Activated CD4-positive, alpha-beta T cell treated with anti-CD3 and anti-CD28 coated beads, Interleukin-2, amount 50 U/mL, for 48 hours (primary cell): Measurements from ENCODE around the gene QRICH1.

Experiments
- DNase-seq, 2 experiments: peaks; one replicate each; pipeline ENCODE4 v3.0.0-alpha.2; 2020

The QRICH1 gene

DNA sequence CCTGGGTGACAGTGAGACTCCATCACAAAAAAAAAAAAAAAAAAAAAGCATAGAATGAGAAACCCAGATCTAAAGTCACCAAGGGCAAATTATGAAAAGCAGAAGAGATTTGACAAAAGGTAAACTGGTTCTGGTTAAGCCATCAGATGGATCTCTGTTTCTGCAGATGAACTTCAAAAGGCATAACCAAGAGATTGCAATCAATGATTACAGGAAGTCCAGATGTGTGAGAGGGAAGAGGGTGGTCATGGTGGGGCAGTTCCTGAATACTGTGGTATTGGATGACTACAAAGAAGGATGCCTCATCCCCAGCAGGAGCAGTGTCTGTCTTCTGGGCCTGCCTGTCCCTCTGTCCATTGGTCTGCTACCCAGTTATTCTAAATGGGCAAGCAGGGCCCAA lies 100.0 kb downstream of the QRICH1 start:
- no peak for DNase-seq

DNA sequence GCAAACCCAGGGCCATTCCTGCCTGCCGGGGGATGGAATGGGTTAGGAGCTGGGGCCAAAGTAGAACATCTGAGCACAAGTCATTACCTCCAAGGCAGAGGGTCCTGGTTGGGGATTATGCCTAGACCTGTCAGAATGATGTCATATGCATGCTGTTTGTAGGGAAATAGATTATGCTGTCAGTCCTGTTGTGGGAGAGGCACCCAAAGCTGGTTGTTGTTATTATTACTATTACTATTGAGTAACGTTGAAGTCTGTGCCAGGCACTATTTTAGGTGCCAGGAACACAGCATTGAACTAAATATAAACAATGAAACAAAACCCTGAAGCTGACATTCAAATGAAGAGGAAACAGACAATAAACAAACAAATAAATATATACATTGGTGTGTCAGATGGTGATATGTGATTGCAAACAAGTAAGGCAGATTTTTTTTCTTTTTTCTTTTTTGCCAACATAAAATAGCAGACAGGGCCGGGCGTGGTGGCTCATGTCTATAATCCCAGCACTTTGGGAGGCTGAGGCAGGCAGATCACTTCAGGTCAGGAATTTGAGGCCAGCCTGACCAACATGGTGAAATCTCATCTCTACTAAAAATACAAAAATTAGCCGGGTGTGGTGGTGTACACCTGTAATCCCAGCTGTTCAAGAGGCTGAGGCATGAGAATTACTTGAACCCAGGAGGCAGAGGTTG lies 101.9 kb downstream of the QRICH1 start:
- no peak for DNase-seq

DNA sequence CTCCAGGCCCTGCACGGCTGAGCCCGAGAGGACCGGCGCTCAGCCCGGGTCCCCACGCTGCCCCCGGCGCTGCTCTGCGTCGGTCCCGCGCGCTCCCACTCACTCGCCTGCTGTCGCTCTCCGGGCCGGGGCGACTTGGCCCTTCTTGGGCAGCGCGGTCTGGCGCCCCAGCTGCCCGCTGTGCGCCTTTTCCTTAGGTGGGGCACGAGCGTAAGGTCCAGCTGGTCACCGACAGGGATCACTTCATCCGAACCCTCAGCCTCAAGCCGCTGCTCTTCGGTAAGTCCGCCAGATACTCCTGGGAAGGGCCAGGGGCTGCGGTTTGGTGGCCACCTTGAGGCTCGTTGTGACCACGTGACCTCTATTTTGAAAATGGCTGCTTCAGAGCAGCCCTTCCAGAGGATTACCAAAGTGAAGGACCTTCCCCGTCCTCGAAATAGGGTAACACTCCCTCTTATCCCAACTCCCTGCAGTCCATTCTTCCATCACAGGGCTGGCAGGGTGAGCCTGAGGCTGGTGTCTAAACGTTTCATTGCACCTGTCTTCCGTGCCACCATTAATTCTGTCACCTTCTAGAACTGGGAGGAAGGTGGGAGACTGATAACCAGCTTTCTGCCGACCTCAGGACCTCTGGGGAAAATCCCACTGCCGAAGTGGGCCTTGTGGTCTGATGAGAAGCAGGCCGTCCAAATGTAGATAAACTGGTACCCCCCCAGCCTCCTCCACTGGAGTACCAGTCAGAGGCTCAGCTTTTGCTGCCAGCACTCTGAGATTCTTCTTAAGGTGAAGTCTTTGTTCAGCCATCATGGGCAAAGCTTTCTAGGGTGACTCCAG lies 103.0 kb downstream of the QRICH1 start:
- DNase-seq = peak; percentile 41 to 47

DNA sequence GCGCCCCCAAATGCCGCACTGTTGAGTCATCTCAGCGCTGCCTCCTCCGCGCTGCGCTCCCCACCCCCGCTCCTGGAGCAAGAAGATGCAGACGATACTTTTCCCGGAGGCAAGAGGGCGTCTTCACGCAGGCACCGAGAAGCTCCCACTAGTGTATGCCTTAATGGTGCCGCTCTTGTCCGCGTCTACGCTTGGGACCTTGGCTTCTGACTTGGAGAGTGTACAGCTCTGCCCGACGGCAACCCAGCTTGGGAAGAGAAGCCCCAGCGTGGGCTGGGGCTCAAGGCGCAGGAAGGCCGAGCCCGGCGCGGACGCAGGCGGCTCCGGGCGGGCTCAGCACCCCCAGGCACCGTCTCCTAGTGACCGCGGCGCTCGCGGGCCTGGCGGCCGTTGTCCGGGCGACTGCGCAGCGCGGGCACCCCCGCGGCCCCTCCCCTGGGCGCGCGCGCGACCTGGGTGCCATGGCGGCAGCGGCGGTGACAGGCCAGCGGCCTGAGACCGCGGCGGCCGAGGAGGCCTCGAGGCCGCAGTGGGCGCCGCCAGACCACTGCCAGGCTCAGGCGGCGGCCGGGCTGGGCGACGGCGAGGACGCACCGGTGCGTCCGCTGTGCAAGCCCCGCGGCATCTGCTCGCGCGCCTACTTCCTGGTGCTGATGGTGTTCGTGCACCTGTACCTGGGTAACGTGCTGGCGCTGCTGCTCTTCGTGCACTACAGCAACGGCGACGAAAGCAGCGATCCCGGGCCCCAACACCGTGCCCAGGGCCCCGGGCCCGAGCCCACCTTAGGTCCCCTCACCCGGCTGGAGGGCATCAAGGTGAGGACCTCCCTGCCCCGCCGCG lies 103.9 kb downstream of the QRICH1 start, which contains the start of gene P4HTM:
Gene P4HTM, plus strand, starts transcription at position 446 of the 840 bp plus-strand sequence. Its CDS starts 16 bp downstream, at position 462.
- DNase-seq = peak; percentile 82 to 86

DNA sequence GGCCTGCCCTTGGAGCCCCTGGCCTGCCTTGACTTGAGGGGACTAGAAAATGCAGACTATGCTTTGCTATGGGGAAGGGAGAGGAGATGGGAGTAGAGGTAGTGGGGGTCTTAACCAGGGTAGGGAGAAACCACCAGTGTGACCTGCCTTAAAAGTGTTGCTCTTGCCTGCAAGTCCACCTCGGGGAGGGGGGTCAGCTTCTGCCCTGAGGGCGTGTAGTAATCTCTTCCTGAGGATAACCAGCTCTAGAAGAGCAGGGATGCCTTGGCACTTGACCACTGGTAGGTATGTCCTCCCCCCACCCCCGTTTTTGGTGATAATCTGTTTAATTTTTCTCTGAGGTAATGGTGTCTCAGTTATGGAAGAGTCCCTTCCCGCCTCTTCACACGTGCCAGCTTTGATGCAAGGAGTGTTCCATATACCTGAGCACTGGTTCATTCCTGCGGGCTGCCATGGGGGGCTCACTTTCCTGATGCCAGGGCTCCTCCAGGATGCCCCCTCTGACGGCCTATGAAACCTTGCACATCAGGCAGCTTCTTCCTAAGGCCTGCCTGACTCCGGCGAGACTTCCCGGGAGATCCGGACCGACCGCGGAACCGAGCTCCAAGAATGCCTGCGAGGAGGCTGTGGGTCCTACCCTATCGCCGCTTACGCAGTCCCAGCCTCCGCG lies 104.6 kb downstream of the QRICH1 start:
- DNase-seq = no peak

DNA sequence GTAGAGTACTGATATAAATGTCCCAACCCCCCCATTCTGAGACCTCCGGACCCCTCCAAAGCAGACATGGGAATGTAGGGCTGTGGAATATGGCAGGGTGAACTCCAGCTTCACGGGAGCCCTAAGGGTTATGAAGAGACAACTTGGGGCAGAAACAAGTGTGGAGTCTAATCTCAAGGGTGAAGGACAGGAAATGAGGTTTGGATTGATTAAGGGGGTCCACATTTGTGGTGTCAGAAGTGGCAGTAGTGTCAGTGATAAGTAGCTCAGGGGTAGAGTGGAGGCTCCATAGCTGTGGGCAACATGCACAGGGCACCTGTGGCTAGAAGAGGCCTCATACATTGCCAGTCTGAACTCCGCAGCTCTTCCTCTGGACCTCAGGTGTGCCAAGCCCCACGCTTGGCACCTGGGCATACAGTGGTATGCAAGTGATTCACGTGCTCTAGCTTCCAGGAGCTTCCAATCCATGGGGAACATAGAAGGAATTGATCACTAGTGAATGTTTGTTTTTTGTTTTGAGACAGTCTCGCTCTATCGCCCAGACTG lies 108.0 kb downstream of the QRICH1 start:
- DNase-seq = no peak

DNA sequence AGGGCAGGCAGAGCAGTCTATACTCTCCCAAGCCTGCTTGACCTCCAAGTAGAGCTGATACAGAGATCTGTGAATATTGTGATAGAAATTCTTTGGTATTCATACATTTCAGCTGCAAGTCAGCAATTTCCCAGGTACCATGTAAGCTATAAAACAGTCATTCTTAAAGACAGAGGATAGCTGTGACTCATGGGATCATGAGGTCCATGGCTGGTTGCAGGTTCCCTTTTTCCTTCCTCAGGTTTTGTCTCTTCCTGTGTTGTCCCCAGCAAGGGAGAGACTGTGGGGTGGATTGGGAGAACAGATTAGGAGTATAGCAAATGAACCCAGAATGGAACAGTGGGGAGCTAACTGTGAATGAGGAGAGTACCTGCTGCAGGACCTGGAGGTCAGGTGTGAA lies 109.2 kb downstream of the QRICH1 start:
- no peak for DNase-seq

DNA sequence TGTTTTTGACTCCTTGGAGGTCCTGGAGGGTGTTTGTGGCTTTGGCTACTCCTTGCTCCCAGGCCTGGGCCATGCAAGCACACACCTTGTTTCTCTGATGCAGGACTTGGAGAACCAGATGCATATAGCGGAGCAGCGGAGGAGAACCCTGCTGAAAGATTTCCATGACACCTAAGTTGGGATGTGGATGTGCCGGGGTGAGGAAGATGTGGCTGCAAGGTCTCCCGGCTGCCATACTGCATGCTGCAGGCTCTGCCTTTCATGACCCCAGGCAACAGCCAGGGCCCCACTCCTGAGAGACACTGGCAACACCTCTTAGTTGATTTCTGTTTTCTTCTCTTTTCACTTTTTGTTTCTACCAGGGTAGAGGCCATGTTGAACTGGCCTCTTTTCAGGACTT lies 110.8 kb downstream of the QRICH1 start:
- DNase-seq = no peak

DNA sequence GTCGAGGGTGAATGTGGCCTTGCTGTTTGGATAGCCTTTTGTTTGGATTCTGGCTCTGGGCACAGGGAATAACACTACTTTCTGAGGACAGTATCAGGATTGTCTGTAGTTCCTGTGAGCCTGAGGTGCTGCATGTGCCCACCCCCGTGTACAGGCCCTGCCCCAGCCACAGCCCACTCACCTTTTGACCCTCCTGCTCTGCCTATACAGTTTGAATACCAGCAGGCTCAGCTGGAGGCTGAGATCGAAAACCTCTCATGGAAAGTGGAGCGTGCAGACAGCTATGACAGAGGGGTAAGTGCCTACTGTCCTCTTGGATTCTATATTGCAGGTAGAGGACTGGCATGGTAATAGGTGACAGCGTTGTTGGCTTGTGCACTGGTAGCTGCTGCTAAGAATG lies 111.2 kb downstream of the QRICH1 start:
- no peak for DNase-seq

DNA sequence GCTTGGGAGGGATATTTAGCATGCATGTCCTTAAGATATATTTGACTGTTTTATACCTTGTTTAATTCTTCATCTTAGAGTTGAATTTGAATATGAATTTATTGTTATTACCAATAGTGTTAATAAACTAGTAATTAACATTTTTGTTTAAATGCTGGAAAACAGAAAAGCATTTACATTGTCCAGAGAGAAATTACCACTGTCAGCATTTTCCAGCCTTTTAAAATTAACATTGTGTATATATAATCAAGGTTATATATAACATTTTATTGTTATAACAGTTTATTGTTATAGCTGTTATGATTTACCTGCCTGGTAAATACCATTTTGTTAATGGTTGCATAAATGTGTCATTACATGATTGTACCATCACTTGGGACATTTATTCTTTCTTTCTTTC lies 111.9 kb downstream of the QRICH1 start:
- DNase-seq = no peak

DNA sequence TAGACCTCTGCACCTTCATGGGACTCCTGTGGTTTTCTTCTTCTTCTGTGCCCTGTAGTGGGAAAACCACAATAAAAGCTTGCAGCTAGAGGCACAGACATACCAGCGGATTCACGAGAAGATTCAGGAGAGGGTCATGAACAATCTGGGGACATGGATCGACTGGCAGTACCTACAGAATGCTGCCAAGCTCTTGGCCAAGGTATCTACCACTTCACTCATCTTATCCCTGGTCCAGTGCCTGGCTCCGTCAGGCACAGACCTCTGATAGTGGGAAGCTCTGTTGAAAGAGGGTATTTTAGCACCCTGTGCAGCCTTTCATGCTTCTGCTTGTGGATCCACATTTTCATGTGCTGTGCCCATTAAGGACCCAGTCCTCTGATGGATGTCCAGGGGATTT lies 113.6 kb downstream of the QRICH1 start:
- no peak for DNase-seq
